ENCODE results near the gene FAM168A.

- no peak for TF ChIP-seq EZH2 (optimal IDR thresholded peaks at IDR 0.05; ENCODE audit: low read depth, low read length)
- TF ChIP-seq CTCF (IDR thresholded peaks at IDR 0.05; ENCODE audit: low read length): no peak
Measured at GRCh38 chr11:73425108-73425507, 172.8 kb downstream of the FAM168A start.
